ENCODE data around the gene ATP5IF1.

- TF ChIP-seq POLR2A (IDR thresholded peaks at IDR 0.05; ENCODE audit: low read depth, low read length) (no peak), POLR2AphosphoS5 (IDR thresholded peaks at IDR 0.05; ENCODE audit: low read depth, low read length) (no peak)
These were observed 31.0 kb downstream of the ATP5IF1 start for GRCh38 chr1:28266920-28267322.

Data from GM12892 (cell line).